GDM1 (cell line): ENCODE measurements around the gene COL4A3.

ENCODE experiments used
- DNase-seq: peaks from one replicate; lab custom pipeline; 2025; lab: John Stamatoyannopoulos, UW

The COL4A3 gene

GRCh38 chr2:227340106-227340505 is 175.7 kb downstream of the COL4A3 start:
- no peak for DNase-seq

- DNase-seq = no peak
These were observed 177.1 kb downstream of the COL4A3 start for GRCh38 chr2:227341553-227341952.

- DNase-seq = no peak
These were observed 179.8 kb downstream of the COL4A3 start for GRCh38 chr2:227344231-227344630.

GRCh38 chr2:227347117-227347516 is 182.7 kb downstream of the COL4A3 start:
- DNase-seq = no peak

- no peak for DNase-seq
These were observed 183.9 kb downstream of the COL4A3 start for GRCh38 chr2:227348324-227348723.

GRCh38 chr2:227349989-227350612 is 185.7 kb downstream of the COL4A3 start:
- DNase-seq = no peak

- DNase-seq = no peak
These were observed 187.2 kb downstream of the COL4A3 start for GRCh38 chr2:227351639-227352038.

- DNase-seq = no peak
These were observed 195.9 kb downstream of the COL4A3 start for GRCh38 chr2:227360351-227360750.

- DNase-seq = no peak
These were observed 199.3 kb downstream of the COL4A3 start for GRCh38 chr2:227363756-227364155.
